HG02610 (cell line): ENCODE measurements around the gene SHISAL1.

Experiments
- ATAC-seq: cut with Tn5 transposase; IDR thresholded peaks from one replicate; pipeline ENCODE4 v1.9.1; 2021; ENCODE audit warnings: mild to moderate bottlenecking, moderate library complexity; ENCODE audit not compliant: unreplicated experiment

SHISAL1 gene

GRCh38 chr22:44312766-44313165 lies at the start of gene SHISAL1:
Gene SHISAL1 (minus strand): TSS chr22:44312951. CDS start chr22:44300945, 12,006 bp downstream.
- ATAC-seq, result no peak

GRCh38 chr22:44361391-44362126 lies 48.8 kb upstream of the SHISAL1 start:
- ATAC-seq, result no peak

GRCh38 chr22:44360668-44361381 lies 48.1 kb upstream of the SHISAL1 start:
- no peak for ATAC-seq

- ATAC-seq, result no peak
These were observed 47.5 kb upstream of the SHISAL1 start for GRCh38 chr22:44360306-44360667.

GRCh38 chr22:44359496-44360110 lies 46.9 kb upstream of the SHISAL1 start:
- no peak for ATAC-seq

GRCh38 chr22:44358709-44359440 lies 46.1 kb upstream of the SHISAL1 start:
- no peak for ATAC-seq

GRCh38 chr22:44357966-44358465 lies 45.3 kb upstream of the SHISAL1 start:
- ATAC-seq, result no peak

- ATAC-seq, result no peak
These were observed 44.7 kb upstream of the SHISAL1 start for GRCh38 chr22:44357296-44357965.

- no peak for ATAC-seq
These were observed 42.9 kb upstream of the SHISAL1 start for GRCh38 chr22:44355716-44356070.

GRCh38 chr22:44354288-44354687 lies 41.5 kb upstream of the SHISAL1 start:
- no peak for ATAC-seq

- ATAC-seq, result no peak
These were observed 40.3 kb upstream of the SHISAL1 start for GRCh38 chr22:44353041-44353440.

GRCh38 chr22:44352378-44353035 lies 39.8 kb upstream of the SHISAL1 start:
- ATAC-seq, result no peak

- ATAC-seq, result no peak
These were observed 39.1 kb upstream of the SHISAL1 start for GRCh38 chr22:44351685-44352377.

GRCh38 chr22:44351037-44351436 lies 38.3 kb upstream of the SHISAL1 start:
- ATAC-seq, result no peak

- ATAC-seq, result no peak
These were observed 36.8 kb upstream of the SHISAL1 start for GRCh38 chr22:44349594-44349993.

GRCh38 chr22:44348971-44349560 lies 36.3 kb upstream of the SHISAL1 start:
- ATAC-seq, result no peak

GRCh38 chr22:44347549-44347948 lies 34.8 kb upstream of the SHISAL1 start:
- no peak for ATAC-seq

- no peak for ATAC-seq
These were observed 34.3 kb upstream of the SHISAL1 start for GRCh38 chr22:44347080-44347479.

- ATAC-seq, result no peak
These were observed 33.1 kb upstream of the SHISAL1 start for GRCh38 chr22:44345872-44346271.
